ENCODE results near the gene SLC24A3.

SLC24A3 gene

GRCh38 chr20:19498756-19499155 is 286.3 kb downstream of the SLC24A3 start:
- no peak for DNase-seq (ENCODE audit: low read depth, low spot score)

- DNase-seq (ENCODE audit: low read depth, low spot score) = no peak
These were observed 289.2 kb downstream of the SLC24A3 start for GRCh38 chr20:19501476-19502115.

GRCh38 chr20:19502169-19502568 is 289.7 kb downstream of the SLC24A3 start:
- no peak for DNase-seq (ENCODE audit: low read depth, low spot score)

GRCh38 chr20:19504251-19504650 is 291.8 kb downstream of the SLC24A3 start:
- no peak for DNase-seq (ENCODE audit: low read depth, low spot score)

GRCh38 chr20:19506021-19506420 is 293.6 kb downstream of the SLC24A3 start:
- DNase-seq (ENCODE audit: low read depth, low spot score) = no peak

GRCh38 chr20:19508449-19508848 is 296.0 kb downstream of the SLC24A3 start:
- no peak for DNase-seq (ENCODE audit: low read depth, low spot score)

- DNase-seq (ENCODE audit: low read depth, low spot score) = no peak
These were observed 298.2 kb downstream of the SLC24A3 start for GRCh38 chr20:19510611-19511010.

- DNase-seq (ENCODE audit: low read depth, low spot score) = no peak
These were observed 299.5 kb downstream of the SLC24A3 start for GRCh38 chr20:19511931-19512330.

- DNase-seq (ENCODE audit: low read depth, low spot score) = no peak
These were observed 300.6 kb downstream of the SLC24A3 start for GRCh38 chr20:19512886-19513677.

GRCh38 chr20:19515074-19515473 is 302.6 kb downstream of the SLC24A3 start:
- DNase-seq (ENCODE audit: low read depth, low spot score) = no peak

- DNase-seq (ENCODE audit: low read depth, low spot score) = no peak
These were observed 307.0 kb downstream of the SLC24A3 start for GRCh38 chr20:19519466-19519865.

GRCh38 chr20:19520261-19520660 is 307.8 kb downstream of the SLC24A3 start:
- DNase-seq (ENCODE audit: low read depth, low spot score) = no peak

GRCh38 chr20:19522071-19522801 is 309.8 kb downstream of the SLC24A3 start:
- DNase-seq (ENCODE audit: low read depth, low spot score) = no peak

GRCh38 chr20:19522836-19523590 is 310.6 kb downstream of the SLC24A3 start:
- DNase-seq (ENCODE audit: low read depth, low spot score) = no peak

GRCh38 chr20:19524691-19525090 is 312.2 kb downstream of the SLC24A3 start:
- DNase-seq (ENCODE audit: low read depth, low spot score) = no peak

- no peak for DNase-seq (ENCODE audit: low read depth, low spot score)
These were observed 315.1 kb downstream of the SLC24A3 start for GRCh38 chr20:19527509-19527908.

- DNase-seq (ENCODE audit: low read depth, low spot score) = no peak
These were observed 316.0 kb downstream of the SLC24A3 start for GRCh38 chr20:19528286-19529030.

GRCh38 chr20:19530006-19530405 is 317.6 kb downstream of the SLC24A3 start:
- DNase-seq (ENCODE audit: low read depth, low spot score) = no peak

- DNase-seq (ENCODE audit: low read depth, low spot score) = no peak
These were observed 319.0 kb downstream of the SLC24A3 start for GRCh38 chr20:19531446-19531845.

GRCh38 chr20:19538556-19538955 is 326.1 kb downstream of the SLC24A3 start:
- no peak for DNase-seq (ENCODE audit: low read depth, low spot score)

- DNase-seq (ENCODE audit: low read depth, low spot score) = no peak
These were observed 326.7 kb downstream of the SLC24A3 start for GRCh38 chr20:19539191-19539590.

All from activated CD4-positive, CD25-positive, alpha-beta regulatory T cell treated with anti-CD3 and anti-CD28 coated beads, Interleukin-2, amount 50 U/mL, for 16 hours (primary cell).